ENCODE results near the gene CYTL1. TPM values are rescaled to one million over a fixed set of nuclear protein-coding genes. Genes with fewer than 3 reads are reported as not detected.

Gene CYTL1
- total RNA-seq, 2 experiments from 2014 or later = not detected

GRCh38 chr4:4987656-4988055 is 31.6 kb downstream of the CYTL1 start:
- DNase-seq (no peak), ATAC-seq (ENCODE audit: low read depth) (no peak)
- Mint-ChIP-seq H3K4me3 (no peak overlapping the region), H3K4me1 (no peaks in the 10 kb centered on the region), H3K27me3 (no peaks in the 10 kb centered on the region), H3K9me3 (no peaks in the 10 kb centered on the region), H3K27ac (no peak overlapping the region), H3K36me3 (no peaks in the 10 kb centered on the region)
- POLR2A ChIA-PET = no interaction called here

- no peaks in the 10 kb centered on the region for H3K27me3 Mint-ChIP-seq
- no peak overlapping the region for H3K27ac Mint-ChIP-seq
- no peak overlapping the region for H3K4me3 Mint-ChIP-seq
- POLR2A ChIA-PET = no interaction called here
- ATAC-seq (ENCODE audit: low read depth) = no peak
- H3K9me3 Mint-ChIP-seq = no peaks in the 10 kb centered on the region
- H3K36me3 Mint-ChIP-seq = no peaks in the 10 kb centered on the region
- H3K4me1 Mint-ChIP-seq = no peaks in the 10 kb centered on the region
- DNase-seq = no peak
Observed at GRCh38 chr4:4986841-4987240, 32.4 kb downstream of the CYTL1 start.

- POLR2A ChIA-PET = no interaction called here
- Mint-ChIP-seq H3K4me3 (no peak overlapping the region), H3K4me1 (no peaks in the 10 kb centered on the region), H3K27me3 (no peaks in the 10 kb centered on the region), H3K27ac (no peak overlapping the region), H3K9me3 (no peaks in the 10 kb centered on the region), H3K36me3 (no peaks in the 10 kb centered on the region)
- DNase-seq (no peak), ATAC-seq (ENCODE audit: low read depth) (no peak)
Observed at GRCh38 chr4:4985844-4986243, 33.4 kb downstream of the CYTL1 start.

- POLR2A ChIA-PET = no interaction called here
- H3K36me3 Mint-ChIP-seq = no peaks in the 10 kb centered on the region
- DNase-seq (no peak), ATAC-seq (ENCODE audit: low read depth) (no peak)
- H3K9me3 Mint-ChIP-seq = no peaks in the 10 kb centered on the region
- H3K27me3 Mint-ChIP-seq = no peaks in the 10 kb centered on the region
- no peak overlapping the region for H3K4me3 Mint-ChIP-seq
- no peak overlapping the region for H3K27ac Mint-ChIP-seq
- no peaks in the 10 kb centered on the region for H3K4me1 Mint-ChIP-seq
Observed at GRCh38 chr4:4985036-4985435, 34.2 kb downstream of the CYTL1 start.

GRCh38 chr4:4984186-4984585 is 35.1 kb downstream of the CYTL1 start:
- H3K9me3 Mint-ChIP-seq = no peaks in the 10 kb centered on the region
- POLR2A ChIA-PET = no interaction called here
- no peak overlapping the region for H3K4me3 Mint-ChIP-seq
- no peaks in the 10 kb centered on the region for H3K4me1 Mint-ChIP-seq
- DNase-seq (no peak), ATAC-seq (ENCODE audit: low read depth) (no peak)
- H3K36me3 Mint-ChIP-seq = no peaks in the 10 kb centered on the region
- no peak overlapping the region for H3K27ac Mint-ChIP-seq
- no peaks in the 10 kb centered on the region for H3K27me3 Mint-ChIP-seq

GRCh38 chr4:4981827-4982226 is 37.4 kb downstream of the CYTL1 start:
- Mint-ChIP-seq H3K4me3 (no peak overlapping the region), H3K4me1 (no peaks in the 10 kb centered on the region), H3K36me3 (no peaks in the 10 kb centered on the region), H3K27me3 (no peaks in the 10 kb centered on the region), H3K9me3 (peaks cover 3% of the 10 kb centered on the region), H3K27ac (no peak overlapping the region)
- POLR2A ChIA-PET = no interaction called here
- DNase-seq = no peak
- no peak for ATAC-seq (ENCODE audit: low read depth)

- Mint-ChIP-seq H3K4me1 (no peaks in the 10 kb centered on the region), H3K9me3 (peaks cover 3% of the 10 kb centered on the region), H3K36me3 (no peaks in the 10 kb centered on the region), H3K27me3 (no peaks in the 10 kb centered on the region), H3K4me3 (no peak overlapping the region), H3K27ac (no peak overlapping the region)
- POLR2A ChIA-PET = no interaction called here
- no peak for ATAC-seq (ENCODE audit: low read depth)
- no peak for DNase-seq
Observed at GRCh38 chr4:4981427-4981826, 37.8 kb downstream of the CYTL1 start.

- no peaks in the 10 kb centered on the region for H3K27me3 Mint-ChIP-seq
- POLR2A ChIA-PET = no interaction called here
- H3K4me1 Mint-ChIP-seq = no peaks in the 10 kb centered on the region
- H3K4me3 Mint-ChIP-seq = no peak overlapping the region
- no peak for ATAC-seq (ENCODE audit: low read depth)
- no peak for DNase-seq
- H3K27ac Mint-ChIP-seq = no peak overlapping the region
- peaks cover 4% of the 10 kb centered on the region for H3K9me3 Mint-ChIP-seq
- no peaks in the 10 kb centered on the region for H3K36me3 Mint-ChIP-seq
Observed at GRCh38 chr4:4980621-4981230, 38.5 kb downstream of the CYTL1 start.

GRCh38 chr4:4979971-4980370 is 39.3 kb downstream of the CYTL1 start:
- H3K4me1 Mint-ChIP-seq = no peaks in the 10 kb centered on the region
- H3K27me3 Mint-ChIP-seq = no peaks in the 10 kb centered on the region
- no peaks in the 10 kb centered on the region for H3K36me3 Mint-ChIP-seq
- peaks cover 12% of the 10 kb centered on the region for H3K9me3 Mint-ChIP-seq
- DNase-seq = no peak
- POLR2A ChIA-PET = no interaction called here
- H3K27ac Mint-ChIP-seq = no peak overlapping the region
- no peak for ATAC-seq (ENCODE audit: low read depth)
- no peak overlapping the region for H3K4me3 Mint-ChIP-seq

GRCh38 chr4:4974727-4975126 is 44.5 kb downstream of the CYTL1 start:
- Mint-ChIP-seq H3K4me3 (no peak overlapping the region), H3K9me3 (peaks cover 17% of the 10 kb centered on the region), H3K27ac (no peak overlapping the region), H3K27me3 (no peaks in the 10 kb centered on the region), H3K4me1 (no peaks in the 10 kb centered on the region), H3K36me3 (no peaks in the 10 kb centered on the region)
- POLR2A ChIA-PET = no interaction called here
- DNase-seq (no peak), ATAC-seq (ENCODE audit: low read depth) (no peak)

GRCh38 chr4:4971796-4972195 is 47.5 kb downstream of the CYTL1 start:
- no peak overlapping the region for H3K27ac Mint-ChIP-seq
- no peak overlapping the region for H3K4me3 Mint-ChIP-seq
- H3K27me3 Mint-ChIP-seq = peaks cover 3% of the 10 kb centered on the region
- H3K36me3 Mint-ChIP-seq = no peaks in the 10 kb centered on the region
- peaks cover 14% of the 10 kb centered on the region for H3K9me3 Mint-ChIP-seq
- no peak for ATAC-seq (ENCODE audit: low read depth)
- no peak for DNase-seq
- H3K4me1 Mint-ChIP-seq = no peaks in the 10 kb centered on the region
- POLR2A ChIA-PET = no interaction called here

- Mint-ChIP-seq H3K27ac (no peak overlapping the region), H3K9me3 (peaks cover 8% of the 10 kb centered on the region), H3K4me1 (no peaks in the 10 kb centered on the region), H3K4me3 (no peak overlapping the region), H3K36me3 (no peaks in the 10 kb centered on the region), H3K27me3 (peaks cover 7% of the 10 kb centered on the region)
- ATAC-seq (ENCODE audit: low read depth) (no peak), DNase-seq (no peak)
- POLR2A ChIA-PET = no interaction called here
Observed at GRCh38 chr4:4969298-4969697, 50.0 kb downstream of the CYTL1 start.

- ATAC-seq (ENCODE audit: low read depth) = no peak
- H3K9me3 Mint-ChIP-seq = peaks cover 6% of the 10 kb centered on the region
Observed at GRCh38 chr4:4968161-4968725, 51.0 kb downstream of the CYTL1 start.

More at GRCh38 chr4:4968161-4968725, 51.0 kb downstream of the CYTL1 start:
- no peak for DNase-seq
- Mint-ChIP-seq H3K27ac (no peak overlapping the region), H3K4me1 (no peaks in the 10 kb centered on the region), H3K36me3 (no peaks in the 10 kb centered on the region), H3K27me3 (peaks cover 7% of the 10 kb centered on the region), H3K4me3 (no peak overlapping the region)
- POLR2A ChIA-PET = no interaction called here
